KMS-11 (cell line): ENCODE results near the gene CCDC141.

Source experiments
- H2AFZ ChIP-seq: fragments of 200-600 bp; sonication (generic); 2 replicates; pipeline ENCODE4 v1.6.1; 2016; ENCODE audit warnings: antibody characterized with exemption, mixed run types, low read depth
- H3K27ac ChIP-seq: fragments of 200-600 bp; sonication (generic); 2 replicates; pipeline ENCODE4 v1.6.1; 2016; ENCODE audit warnings: mild to moderate bottlenecking, mixed run types
- H3K27me3 ChIP-seq: fragments of 200-600 bp; sonication (generic); 2 replicates; pipeline ENCODE4 v1.6.1; 2017; ENCODE audit warnings: mild to moderate bottlenecking, low read depth, mixed run types, moderate library complexity; ENCODE audit not compliant: insufficient read depth
- H3K36me3 ChIP-seq: fragments of 200-600 bp; sonication (generic); 2 replicates; pipeline ENCODE4 v1.6.1; 2017; ENCODE audit warnings: mild to moderate bottlenecking, mixed run types; ENCODE audit not compliant: insufficient read depth
- H3K4me1 ChIP-seq: fragments of 200-600 bp; sonication (generic); 2 replicates; pipeline ENCODE4 v1.6.1; 2016; ENCODE audit warnings: mild to moderate bottlenecking, low read depth, mixed run types; ENCODE audit not compliant: poor library complexity, severe bottlenecking
- H3K4me2 ChIP-seq: fragments of 200-600 bp; sonication (generic); 2 replicates; pipeline ENCODE4 v1.7.0; 2016; ENCODE audit warnings: mild to moderate bottlenecking, mixed run types
- H3K4me3 ChIP-seq: fragments of 200-600 bp; sonication (generic); IDR thresholded peaks from 2 replicates; pipeline ENCODE4 v1.6.1; 2017; ENCODE audit warnings: low read depth, low read length, mixed read lengths; ENCODE audit not compliant: insufficient read depth
- H3K79me2 ChIP-seq: fragments of 200-600 bp; sonication (generic); 2 replicates; pipeline ENCODE4 v1.6.1; 2016; ENCODE audit warnings: low read depth, mixed run types; ENCODE audit not compliant: insufficient read depth
- H3K9ac ChIP-seq: fragments of 200-600 bp; sonication (generic); 2 replicates; pipeline ENCODE4 v1.6.1; 2016; ENCODE audit warnings: mild to moderate bottlenecking, mixed run types
- H4K20me1 ChIP-seq: fragments of 200-600 bp; sonication (generic); 2 replicates; pipeline ENCODE4 v1.6.1; 2016; ENCODE audit warnings: mild to moderate bottlenecking, mixed run types; ENCODE audit not compliant: insufficient read depth
- TF ChIP-seq, protein P1 (sequence below): fragments of 200-600 bp; sonication (generic); conservative IDR thresholded peaks from 2 replicates; pipeline ENCODE4 v1.6.1; 2017; ENCODE audit warnings: low read depth, mild to moderate bottlenecking, antibody characterized with exemption, low read length, moderate library complexity, mixed read lengths

CCDC141 gene

DNA sequence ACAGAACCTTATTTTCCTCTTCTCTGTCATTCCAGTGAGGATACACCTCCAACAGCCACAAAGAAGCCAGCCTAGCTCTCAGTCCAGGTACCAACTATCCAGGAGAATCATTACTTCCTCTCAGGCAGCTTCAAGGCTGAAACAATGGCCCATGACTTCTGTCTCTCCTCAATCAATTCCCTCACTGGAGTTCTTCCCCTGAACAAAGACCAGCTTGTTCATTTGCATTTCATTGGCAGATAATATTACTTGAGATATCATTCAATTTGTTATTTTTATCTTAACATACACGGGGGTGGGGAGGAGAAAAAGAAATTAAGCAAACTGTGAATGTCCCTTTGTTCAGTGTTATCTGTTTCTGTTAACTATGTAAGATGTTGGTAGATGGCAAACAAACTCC lies 44.0 kb downstream of the CCDC141 start:
- Histone ChIP-seq H2AFZ (no peak overlapping the region), H3K9ac (no peak overlapping the region), H3K4me3 (no peak overlapping the region), H3K27ac (no peak overlapping the region), H3K4me2 (no peak overlapping the region), H3K36me3 (no peaks in the 10 kb centered on the region), H3K27me3 (no peaks in the 10 kb centered on the region), H4K20me1 (no peaks in the 10 kb centered on the region), H3K79me2 (no peaks in the 10 kb centered on the region), H3K4me1 (peaks cover 5% of the 10 kb centered on the region)
- TF ChIP-seq, protein P1, sequence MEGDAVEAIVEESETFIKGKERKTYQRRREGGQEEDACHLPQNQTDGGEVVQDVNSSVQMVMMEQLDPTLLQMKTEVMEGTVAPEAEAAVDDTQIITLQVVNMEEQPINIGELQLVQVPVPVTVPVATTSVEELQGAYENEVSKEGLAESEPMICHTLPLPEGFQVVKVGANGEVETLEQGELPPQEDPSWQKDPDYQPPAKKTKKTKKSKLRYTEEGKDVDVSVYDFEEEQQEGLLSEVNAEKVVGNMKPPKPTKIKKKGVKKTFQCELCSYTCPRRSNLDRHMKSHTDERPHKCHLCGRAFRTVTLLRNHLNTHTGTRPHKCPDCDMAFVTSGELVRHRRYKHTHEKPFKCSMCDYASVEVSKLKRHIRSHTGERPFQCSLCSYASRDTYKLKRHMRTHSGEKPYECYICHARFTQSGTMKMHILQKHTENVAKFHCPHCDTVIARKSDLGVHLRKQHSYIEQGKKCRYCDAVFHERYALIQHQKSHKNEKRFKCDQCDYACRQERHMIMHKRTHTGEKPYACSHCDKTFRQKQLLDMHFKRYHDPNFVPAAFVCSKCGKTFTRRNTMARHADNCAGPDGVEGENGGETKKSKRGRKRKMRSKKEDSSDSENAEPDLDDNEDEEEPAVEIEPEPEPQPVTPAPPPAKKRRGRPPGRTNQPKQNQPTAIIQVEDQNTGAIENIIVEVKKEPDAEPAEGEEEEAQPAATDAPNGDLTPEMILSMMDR = no peak

DNA sequence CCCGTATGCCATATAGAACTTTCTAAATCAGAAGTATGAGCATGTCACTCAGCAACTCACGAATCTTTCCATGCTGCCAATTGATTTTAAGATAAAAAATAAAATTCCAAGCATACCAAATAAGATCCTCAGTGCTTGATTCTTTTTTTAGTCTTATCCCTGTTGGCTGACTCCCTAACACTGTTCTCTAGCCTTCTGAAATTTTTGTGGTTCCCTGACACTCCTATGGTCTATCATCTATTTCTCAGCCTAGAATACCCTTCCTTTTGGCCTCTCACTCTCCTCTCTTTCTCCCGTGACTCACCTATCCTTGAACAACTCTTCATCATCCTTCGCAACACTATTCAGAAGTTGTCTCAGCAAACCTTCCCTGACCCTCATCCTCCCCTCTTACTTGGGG lies 50.5 kb downstream of the CCDC141 start:
- Histone ChIP-seq H3K4me2 (no peak overlapping the region), H3K27ac (no peak overlapping the region), H3K27me3 (no peaks in the 10 kb centered on the region), H2AFZ (no peak overlapping the region), H3K4me3 (no peak overlapping the region), H4K20me1 (no peaks in the 10 kb centered on the region), H3K4me1 (peaks cover 26% of the 10 kb centered on the region), H3K9ac (no peak overlapping the region), H3K79me2 (no peaks in the 10 kb centered on the region), H3K36me3 (no peaks in the 10 kb centered on the region)
- TF ChIP-seq, protein P1 = no peak

DNA sequence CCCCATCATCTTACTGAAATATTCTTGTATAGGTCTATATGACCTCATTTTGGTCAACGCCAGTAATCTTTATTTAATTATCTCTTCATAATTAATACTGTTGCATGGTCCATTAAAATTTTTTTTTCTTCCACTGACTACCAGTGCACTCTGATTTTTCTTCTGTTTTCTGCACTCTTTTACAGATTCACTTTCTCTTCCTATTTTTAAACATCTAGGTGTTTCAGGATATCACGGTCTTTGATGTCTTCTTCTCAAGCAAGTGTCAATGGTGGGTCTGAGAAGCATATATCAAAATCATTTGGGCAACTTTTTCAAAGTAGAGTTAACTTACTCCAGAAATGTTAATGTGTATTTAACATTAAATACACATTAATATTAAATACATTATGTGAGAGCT lies 51.4 kb downstream of the CCDC141 start:
- Histone ChIP-seq H3K4me1 (peaks cover 26% of the 10 kb centered on the region), H3K4me2 (peak overlapping the region; percentile 40; the same call in 1 of the 2 replicates), H3K27ac (no peak overlapping the region), H3K4me3 (no peak overlapping the region), H3K27me3 (no peaks in the 10 kb centered on the region), H3K9ac (no peak overlapping the region), H2AFZ (no peak overlapping the region), H3K79me2 (no peaks in the 10 kb centered on the region), H3K36me3 (no peaks in the 10 kb centered on the region), H4K20me1 (no peaks in the 10 kb centered on the region)
- TF ChIP-seq, protein P1 = no peak

DNA sequence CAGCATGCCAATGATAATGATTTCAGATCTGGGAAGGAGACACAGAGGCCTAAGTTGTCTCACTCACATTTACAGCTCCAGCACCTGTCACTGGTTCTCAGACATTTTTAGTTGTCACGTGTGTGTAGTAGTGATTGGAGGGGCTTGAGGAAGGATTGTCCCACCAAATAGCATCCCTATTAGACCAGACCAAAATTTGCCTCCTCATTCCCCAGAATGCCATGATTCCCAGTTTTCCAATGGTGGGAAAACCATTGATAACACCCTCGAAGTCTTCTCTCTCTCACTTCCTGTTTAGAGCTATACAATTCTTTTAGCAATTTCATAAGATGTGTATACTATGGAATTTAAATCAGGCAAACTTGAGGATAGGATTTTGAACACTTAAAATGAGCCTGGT lies 52.5 kb downstream of the CCDC141 start:
- H3K79me2 ChIP-seq = no peaks in the 10 kb centered on the region
- TF ChIP-seq, protein P1 = no peak
- H3K9ac ChIP-seq = no peak overlapping the region
- H2AFZ ChIP-seq = no peak overlapping the region
- no peak overlapping the region for H3K4me3 ChIP-seq
- no peak overlapping the region for H3K27ac ChIP-seq
- H4K20me1 ChIP-seq = no peaks in the 10 kb centered on the region
- no peaks in the 10 kb centered on the region for H3K36me3 ChIP-seq
- peaks cover 27% of the 10 kb centered on the region for H3K4me1 ChIP-seq
- H3K4me2 ChIP-seq = no peak overlapping the region
- no peaks in the 10 kb centered on the region for H3K27me3 ChIP-seq
